ENCODE results near the gene TFR2.

TFR2 gene

DNA sequence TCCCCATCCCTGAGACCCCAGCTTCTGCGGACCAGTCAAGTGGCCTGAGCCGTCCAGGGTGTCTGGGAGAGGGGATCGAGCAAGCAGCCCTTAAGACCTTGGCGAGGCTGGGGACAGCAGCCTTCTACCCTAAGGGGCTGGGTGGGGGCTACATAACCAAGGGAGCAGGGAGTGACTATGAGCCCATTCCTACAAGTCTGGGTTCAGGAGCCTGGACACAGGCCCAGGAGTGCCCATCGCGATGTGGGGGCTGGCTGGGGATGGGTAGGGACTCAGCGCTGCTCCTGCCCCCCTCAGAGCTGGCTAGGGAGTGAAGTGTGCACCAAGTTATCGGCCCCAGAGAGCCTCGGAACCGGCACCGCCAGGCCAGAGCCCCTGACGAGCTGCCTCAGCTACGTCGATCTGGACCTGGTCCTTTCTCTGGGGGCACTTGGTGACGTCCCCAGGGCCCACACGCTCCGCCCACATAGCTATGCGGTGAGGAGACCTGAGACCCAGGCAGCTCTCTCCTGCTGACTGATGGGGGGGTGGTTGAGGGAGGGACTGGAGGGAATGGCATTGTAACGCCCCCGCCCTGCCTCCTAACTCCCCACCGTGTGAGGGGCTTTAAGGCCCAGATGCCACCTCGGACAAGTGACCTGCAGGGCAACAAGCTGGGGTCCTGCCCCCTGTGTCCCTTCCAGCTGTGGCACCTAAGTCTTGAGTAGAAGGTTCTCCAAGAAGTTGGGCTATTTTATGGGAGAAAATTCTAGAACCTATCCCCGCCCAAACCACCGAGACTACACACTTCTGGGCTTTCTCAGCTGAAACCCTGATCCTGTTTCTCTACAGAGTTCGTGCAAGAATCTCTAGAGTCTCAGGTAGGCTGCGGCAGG is 70.2 kb downstream of the TFR2 start:
- ChIA-PET POLR2A (interaction anchor here (0.7 to 1.7 kb wide), 2 partner anchors 9 to 15 kb away, joined by 3 to 5 read pairs; partner anchors contain the start of genes FBXO24 and LRCH4), CTCF (interaction anchor here (0.8 to 2.1 kb wide), 6 partner anchors 8 to 134 kb away, joined by 3 to 10 read pairs (median 4); partner anchors contain the start of genes FBXO24, LRCH4 and POP7)
- TF ChIP-seq, protein P1, sequence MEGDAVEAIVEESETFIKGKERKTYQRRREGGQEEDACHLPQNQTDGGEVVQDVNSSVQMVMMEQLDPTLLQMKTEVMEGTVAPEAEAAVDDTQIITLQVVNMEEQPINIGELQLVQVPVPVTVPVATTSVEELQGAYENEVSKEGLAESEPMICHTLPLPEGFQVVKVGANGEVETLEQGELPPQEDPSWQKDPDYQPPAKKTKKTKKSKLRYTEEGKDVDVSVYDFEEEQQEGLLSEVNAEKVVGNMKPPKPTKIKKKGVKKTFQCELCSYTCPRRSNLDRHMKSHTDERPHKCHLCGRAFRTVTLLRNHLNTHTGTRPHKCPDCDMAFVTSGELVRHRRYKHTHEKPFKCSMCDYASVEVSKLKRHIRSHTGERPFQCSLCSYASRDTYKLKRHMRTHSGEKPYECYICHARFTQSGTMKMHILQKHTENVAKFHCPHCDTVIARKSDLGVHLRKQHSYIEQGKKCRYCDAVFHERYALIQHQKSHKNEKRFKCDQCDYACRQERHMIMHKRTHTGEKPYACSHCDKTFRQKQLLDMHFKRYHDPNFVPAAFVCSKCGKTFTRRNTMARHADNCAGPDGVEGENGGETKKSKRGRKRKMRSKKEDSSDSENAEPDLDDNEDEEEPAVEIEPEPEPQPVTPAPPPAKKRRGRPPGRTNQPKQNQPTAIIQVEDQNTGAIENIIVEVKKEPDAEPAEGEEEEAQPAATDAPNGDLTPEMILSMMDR (IDR thresholded peaks at IDR 0.05; ENCODE audit: insufficient read depth, low read length, missing control alignments) = no peak

More for the DNA sequence above, 70.2 kb downstream of the TFR2 start:
- no peak for DNase-seq (ENCODE audit: low read depth, low spot score)
- H3K4me3 ChIP-seq (ENCODE audit: low read depth, low read length) = no peak overlapping the region

All from AG04449 (cell line).